IPS-NIHi7 (cell line): ENCODE data around the gene FBXW11.
"Not testable (repeated sequence)": the region's sequence is repeated elsewhere in the genome, so short reads cannot be mapped to it uniquely, and the experiment has no call there.

Experiments used
- DNase-seq: peaks from one replicate; pipeline ENCODE4 v3.0.0; 2012; ENCODE audit warnings: mixed read lengths; ENCODE audit errors: extremely low spot score

FBXW11 gene

GRCh38 chr5:171954721-171955120, 51.7 kb downstream of the FBXW11 start:
- DNase-seq, result no peak

GRCh38 chr5:171953860-171954701, 52.4 kb downstream of the FBXW11 start:
- peak; percentile 34 for DNase-seq

GRCh38 chr5:171952021-171952420, 54.4 kb downstream of the FBXW11 start:
- no peak for DNase-seq

GRCh38 chr5:171951218-171951617, 55.2 kb downstream of the FBXW11 start:
- DNase-seq, result no peak

- DNase-seq, result peak; percentile 24
Observed at GRCh38 chr5:171946000-171946781, 60.2 kb downstream of the FBXW11 start.

- no peak for DNase-seq
Observed at GRCh38 chr5:171945476-171945875, 61.0 kb downstream of the FBXW11 start.

- DNase-seq, result no peak
Observed at GRCh38 chr5:171945066-171945465, 61.4 kb downstream of the FBXW11 start.

GRCh38 chr5:171942112-171942516, 64.3 kb downstream of the FBXW11 start:
- DNase-seq, result not testable (repeated sequence)

- not testable (repeated sequence) for DNase-seq
Observed at GRCh38 chr5:171941675-171942074, 64.8 kb downstream of the FBXW11 start.

GRCh38 chr5:171941275-171941674, 65.2 kb downstream of the FBXW11 start:
- DNase-seq, result not testable (repeated sequence)

GRCh38 chr5:171939951-171940350, 66.5 kb downstream of the FBXW11 start:
- no peak for DNase-seq

GRCh38 chr5:171938358-171938757, 68.1 kb downstream of the FBXW11 start:
- DNase-seq, result no peak

- DNase-seq, result no peak
Observed at GRCh38 chr5:171937351-171937750, 69.1 kb downstream of the FBXW11 start.

GRCh38 chr5:171934586-171934985, 71.9 kb downstream of the FBXW11 start:
- DNase-seq, result no peak

- no peak for DNase-seq
Observed at GRCh38 chr5:171931163-171931562, 75.3 kb downstream of the FBXW11 start.

GRCh38 chr5:171927345-171927941, 79.0 kb downstream of the FBXW11 start:
- DNase-seq, result no peak

- no peak for DNase-seq
Observed at GRCh38 chr5:171926311-171926710, 80.1 kb downstream of the FBXW11 start.

GRCh38 chr5:171924493-171925122, 81.8 kb downstream of the FBXW11 start:
- DNase-seq, result no peak

GRCh38 chr5:171920765-171921391, 85.6 kb downstream of the FBXW11 start:
- DNase-seq, result no peak

GRCh38 chr5:171915700-171916099, 90.7 kb downstream of the FBXW11 start:
- DNase-seq, result not testable (repeated sequence)

- no peak for DNase-seq
Observed at GRCh38 chr5:171914726-171915338, 91.6 kb downstream of the FBXW11 start.
